22Rv1 (cell line): Measurements from ENCODE around the gene ITPK1.

Experiments
- H3K27ac ChIP-seq: fragments of 450-650 bp; 2 replicates; pipeline ENCODE4 v1.5.1; 2017
- CTCF ChIP-seq: fragments of 450-650 bp; IDR thresholded peaks from 2 replicates; pipeline ENCODE4 v1.5.1; 2017; ENCODE audit warnings: mild to moderate bottlenecking
- ZFX ChIP-seq: fragments of 450-650 bp; IDR thresholded peaks from 2 replicates; pipeline ENCODE4 v1.6.1; 2017; ENCODE audit warnings: antibody characterized with exemption, borderline replicate concordance

ITPK1 gene

GRCh38 chr14:93079321-93079720 is 36.4 kb downstream of the ITPK1 start:
- H3K27ac ChIP-seq = no peak overlapping the region
- TF ChIP-seq ZFX = no peak
- no peak for TF ChIP-seq CTCF

GRCh38 chr14:93078870-93079269 is 36.9 kb downstream of the ITPK1 start:
- no peak for TF ChIP-seq CTCF
- no peak overlapping the region for H3K27ac ChIP-seq

GRCh38 chr14:93076755-93077154 is 39.0 kb downstream of the ITPK1 start:
- no peak overlapping the region for H3K27ac ChIP-seq
- TF ChIP-seq ZFX = no peak
- no peak for TF ChIP-seq CTCF

- TF ChIP-seq CTCF = no peak
- TF ChIP-seq ZFX = no peak
- H3K27ac ChIP-seq = no peak overlapping the region
Observed at GRCh38 chr14:93075891-93076290, 39.8 kb downstream of the ITPK1 start.

GRCh38 chr14:93073910-93074769 is 41.6 kb downstream of the ITPK1 start:
- TF ChIP-seq ZFX = no peak
- TF ChIP-seq CTCF = no peak
- no peak overlapping the region for H3K27ac ChIP-seq

- H3K27ac ChIP-seq = no peak overlapping the region
- TF ChIP-seq CTCF (no peak), ZFX (no peak)
Observed at GRCh38 chr14:93073358-93073707, 42.4 kb downstream of the ITPK1 start.

- H3K27ac ChIP-seq = no peak overlapping the region
- no peak for TF ChIP-seq CTCF
- TF ChIP-seq ZFX = no peak
Observed at GRCh38 chr14:93072659-93073357, 42.9 kb downstream of the ITPK1 start.
